HS-5 (cell line): ENCODE results near the gene AGAP1.

Source experiments
- DNase-seq: peaks from one replicate; pipeline ENCODE4 v3.0.0-alpha.2; 2012; ENCODE audit warnings: low read depth

AGAP1 gene

DNA sequence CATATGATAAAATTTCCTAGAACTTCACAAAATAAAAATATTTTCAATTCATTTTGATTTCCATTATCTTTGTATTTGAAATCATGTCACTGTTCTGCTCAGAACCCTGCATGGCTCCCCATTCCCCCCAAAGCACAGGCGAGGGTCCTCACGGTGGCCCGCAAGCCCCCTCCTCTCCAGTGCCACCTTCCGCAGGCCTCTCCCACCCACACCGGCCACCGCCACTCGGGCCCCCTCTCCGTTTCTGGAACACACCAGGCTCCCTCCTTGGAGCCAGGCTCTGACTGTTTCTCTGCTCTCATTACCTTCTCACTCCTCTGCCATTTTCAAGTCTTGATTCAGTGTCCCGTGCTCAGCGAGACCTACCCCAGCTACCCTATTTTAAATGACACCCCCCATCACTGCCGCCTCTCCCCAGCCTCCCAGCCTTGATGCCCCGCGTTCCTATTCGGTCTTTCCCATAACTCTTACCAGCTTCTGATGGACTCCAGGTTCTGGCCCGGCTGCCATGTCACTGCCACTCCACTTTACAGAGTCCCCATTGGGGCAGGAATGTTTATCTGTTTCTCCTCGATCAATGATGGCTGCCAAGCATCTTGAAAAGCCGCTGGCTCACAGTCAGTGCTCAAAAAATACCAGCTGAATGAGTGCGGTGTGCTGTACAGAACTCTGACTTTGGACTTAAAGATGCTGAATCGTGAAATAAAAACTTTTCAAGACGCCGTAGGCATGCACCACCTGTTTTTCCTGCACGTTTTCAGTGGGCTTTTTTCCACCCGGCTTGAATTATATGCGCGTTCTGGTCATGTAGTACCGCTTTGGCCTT, 473.3 kb downstream of the AGAP1 start:
- no peak for DNase-seq

DNA sequence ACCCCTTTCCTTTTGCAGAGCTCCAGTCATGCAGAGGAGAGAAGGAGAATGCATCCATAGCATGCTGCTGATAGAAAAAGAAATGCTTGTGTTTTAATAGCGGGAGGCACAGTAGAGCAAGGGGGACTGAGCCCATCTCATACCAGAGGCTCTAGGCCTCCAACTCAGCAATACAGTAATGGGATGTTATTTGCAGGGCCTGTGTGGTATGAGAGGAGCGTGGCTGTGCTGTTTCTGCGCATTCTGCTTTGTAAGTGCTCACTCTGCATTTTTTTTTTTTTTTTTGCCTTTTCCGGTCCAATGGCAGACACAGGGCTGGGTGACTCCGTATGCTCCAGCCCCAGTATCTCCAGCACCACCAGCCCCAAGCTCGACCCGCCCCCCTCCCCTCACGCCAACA, 474.3 kb downstream of the AGAP1 start:
- no peak for DNase-seq

DNA sequence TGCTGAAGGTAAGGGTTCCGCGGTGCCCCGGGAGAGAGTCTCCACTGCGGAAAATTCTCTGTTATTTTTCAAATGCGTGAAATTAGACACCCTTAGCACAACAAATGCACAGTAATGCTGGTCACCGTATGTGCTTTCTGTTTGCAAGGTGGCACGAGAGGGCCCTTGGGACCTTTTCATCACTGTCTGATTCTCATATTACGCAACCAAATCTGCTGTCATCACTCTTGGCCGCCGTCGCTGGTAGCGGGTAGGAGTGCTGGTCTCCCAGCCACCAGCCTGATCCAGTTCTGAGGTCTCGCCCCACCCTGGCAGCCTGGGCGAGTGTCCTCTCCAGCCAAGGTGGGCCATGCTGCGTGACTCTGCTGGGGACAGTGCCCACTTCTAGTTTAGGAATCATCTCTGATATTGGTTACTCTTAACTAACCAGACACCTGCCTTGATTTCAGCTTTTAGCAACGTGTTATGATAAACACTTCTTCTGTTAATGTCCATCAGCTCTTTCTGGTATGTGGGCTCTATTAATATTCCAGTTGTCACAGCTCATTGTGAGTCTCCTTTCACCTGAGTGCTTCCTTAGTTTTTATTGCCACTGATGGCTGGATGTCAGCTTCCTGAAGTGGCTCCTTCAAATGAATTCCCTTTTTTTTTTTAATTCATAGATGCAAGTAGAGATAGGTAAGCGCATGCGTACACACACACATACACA, 474.9 kb downstream of the AGAP1 start:
- DNase-seq: no peak

DNA sequence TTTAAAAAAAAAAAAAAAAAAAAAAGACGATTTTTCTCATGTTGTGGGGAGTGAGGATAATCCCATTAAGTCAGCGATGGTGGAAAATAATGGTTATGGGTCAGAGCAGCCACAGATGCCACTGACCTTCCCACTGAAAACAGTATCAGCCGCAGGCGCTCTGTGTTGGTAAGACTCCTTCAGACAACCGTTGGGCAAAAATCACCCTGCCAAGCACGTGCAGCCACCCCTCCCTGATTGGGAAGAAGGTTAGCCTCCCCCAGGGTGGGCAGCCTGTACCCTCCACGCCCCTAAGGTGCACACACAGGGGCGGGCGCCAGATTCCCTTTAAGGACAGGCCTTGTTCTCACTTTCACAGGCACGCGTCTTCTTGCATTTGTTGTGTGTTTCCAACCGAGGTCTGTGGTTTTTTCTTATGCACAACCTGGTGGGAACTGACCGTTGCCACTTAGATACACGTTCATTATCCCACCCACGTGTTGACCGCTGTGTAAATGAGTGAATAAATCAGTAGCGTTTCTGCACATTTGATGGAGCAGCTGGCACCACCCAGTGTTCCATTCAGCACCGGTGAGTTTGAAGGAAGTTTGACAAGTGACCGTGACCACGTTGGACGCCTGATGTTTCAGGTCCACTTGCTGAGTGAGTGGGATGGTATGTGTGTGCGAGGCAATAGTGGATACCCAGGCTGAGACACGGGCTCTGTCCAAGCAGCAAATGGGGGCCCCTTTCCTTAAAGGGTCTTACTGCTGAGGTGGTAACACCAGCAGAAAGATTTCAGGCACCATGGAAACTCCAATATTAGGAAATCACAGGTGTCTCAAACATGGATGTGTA, 476.6 kb downstream of the AGAP1 start:
- DNase-seq: no peak

DNA sequence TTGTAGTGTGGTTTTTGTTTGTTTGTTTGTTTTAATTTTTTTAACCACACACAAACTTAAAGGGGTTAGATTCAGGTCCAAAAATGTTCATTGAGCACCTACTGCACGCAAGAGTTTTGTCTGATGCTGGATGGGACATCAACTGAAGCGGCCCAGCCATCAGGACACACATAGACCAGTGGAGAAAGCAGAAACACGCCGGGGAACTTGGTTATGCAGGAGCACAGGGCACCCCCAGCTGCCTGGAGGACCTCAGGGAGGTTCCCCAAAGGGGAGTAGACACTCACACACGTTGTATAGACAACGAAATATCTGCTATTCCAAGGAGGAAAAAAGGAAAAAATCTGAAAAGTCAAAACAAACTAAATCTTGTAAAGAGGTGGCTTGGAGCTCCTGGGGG, 482.7 kb downstream of the AGAP1 start:
- no peak for DNase-seq

DNA sequence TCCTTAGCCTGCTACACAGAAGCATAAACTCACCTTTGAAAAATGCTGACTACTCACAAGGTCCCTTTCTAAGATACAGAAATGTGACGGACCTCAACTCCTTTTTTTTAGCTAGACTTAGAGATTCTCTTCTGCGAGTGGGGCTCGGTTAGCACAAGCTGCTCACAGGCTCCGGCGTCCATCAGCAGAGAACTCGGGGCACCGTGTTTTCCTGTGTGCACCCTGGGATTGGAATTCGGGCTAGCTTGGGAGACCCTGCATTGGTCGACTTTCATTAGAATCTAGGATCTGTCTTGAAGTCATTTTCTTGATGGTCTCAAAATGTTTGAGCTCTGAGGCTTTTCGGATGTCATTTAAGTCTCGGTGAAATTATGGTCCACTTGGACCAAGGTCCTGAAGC, 483.1 kb downstream of the AGAP1 start:
- DNase-seq: no peak

DNA sequence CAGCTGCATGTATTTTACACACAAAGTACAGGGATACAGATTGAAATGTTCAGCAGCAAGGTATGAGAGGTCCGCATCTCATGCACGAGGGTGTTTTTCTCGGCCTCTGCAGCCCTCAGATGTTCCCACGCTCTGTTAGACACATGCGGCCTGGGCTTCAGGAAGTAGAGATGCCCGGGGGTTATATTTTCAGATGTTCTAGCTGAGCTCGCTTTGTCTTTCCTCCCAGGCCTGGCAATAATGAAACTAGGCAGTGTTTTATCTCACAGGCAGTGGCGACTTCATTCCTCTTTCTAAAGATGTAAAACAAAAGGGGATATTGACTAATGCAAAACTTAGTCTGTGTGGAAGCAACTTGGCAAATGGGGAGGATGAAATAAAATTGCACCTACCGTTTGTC, 483.6 kb downstream of the AGAP1 start:
- no peak for DNase-seq

DNA sequence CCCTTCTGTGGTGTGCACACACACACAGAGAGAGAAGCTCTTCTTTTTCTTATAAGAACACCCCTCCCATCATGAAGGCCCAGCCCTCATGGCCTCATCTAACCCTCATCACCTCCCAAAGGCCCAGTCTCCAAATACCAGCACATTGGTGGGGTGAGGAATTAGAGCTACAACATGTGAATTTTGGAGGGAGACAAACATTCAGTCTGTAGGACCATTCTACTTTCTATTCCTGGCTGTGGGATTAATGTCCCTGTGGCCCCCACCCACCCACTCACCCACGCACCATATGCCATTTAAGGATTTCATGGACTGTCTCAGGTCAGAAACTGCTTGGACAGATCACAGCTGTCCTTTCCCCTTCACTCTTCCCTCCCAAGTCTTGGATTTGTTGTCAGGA, 484.2 kb downstream of the AGAP1 start:
- DNase-seq: no peak

DNA sequence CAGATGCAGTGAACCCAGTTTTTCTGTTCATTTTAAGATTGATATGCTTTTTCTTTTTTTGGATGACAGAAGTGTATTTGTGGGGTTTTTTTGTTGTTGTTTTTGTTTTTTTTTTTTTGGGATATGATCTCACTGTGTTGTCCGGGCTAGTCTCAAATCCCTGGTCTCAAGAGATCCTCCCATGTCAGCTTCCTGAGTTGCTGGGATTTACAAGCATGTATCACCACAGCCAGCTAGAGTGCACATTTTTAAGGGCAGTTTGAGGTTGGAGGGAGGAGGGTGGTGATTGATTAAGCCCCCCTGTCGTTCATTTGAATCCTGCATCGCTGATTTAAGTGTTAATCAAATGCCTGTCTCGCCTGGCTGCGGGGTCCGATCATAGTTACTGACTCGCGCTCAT, 485.2 kb downstream of the AGAP1 start:
- DNase-seq: no peak

DNA sequence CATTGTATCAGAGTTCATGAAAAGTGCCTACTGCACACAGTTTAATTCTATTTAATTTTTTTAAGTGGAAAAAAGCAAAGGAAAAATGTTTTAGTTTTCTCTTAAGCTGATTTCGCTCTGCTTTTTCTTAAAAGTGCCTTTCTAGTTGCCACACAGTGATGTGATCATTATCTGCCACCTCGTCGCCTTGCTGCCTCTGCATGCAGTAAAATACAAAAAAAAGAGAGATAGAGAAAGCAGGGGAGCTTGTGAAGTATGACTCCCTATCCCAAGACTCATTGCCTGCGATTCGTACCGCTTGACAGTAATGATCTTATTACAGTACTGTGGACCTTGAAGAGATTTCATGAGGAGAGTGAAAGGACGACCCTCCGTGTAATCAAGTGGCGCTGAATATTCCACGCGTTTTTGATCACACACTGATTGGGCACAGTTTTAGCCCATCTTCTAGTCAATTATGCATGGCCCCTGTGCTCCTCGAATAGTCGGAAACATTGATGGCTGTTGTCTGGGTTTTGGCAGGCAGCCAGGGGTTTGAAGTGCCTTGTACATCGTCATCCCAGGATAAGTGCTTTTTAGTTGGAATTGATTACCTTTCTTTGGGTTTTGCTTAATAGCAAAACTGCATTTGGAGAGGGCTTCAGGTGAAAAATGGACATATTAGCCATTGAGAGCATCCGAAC, 486.1 kb downstream of the AGAP1 start:
- no peak for DNase-seq

DNA sequence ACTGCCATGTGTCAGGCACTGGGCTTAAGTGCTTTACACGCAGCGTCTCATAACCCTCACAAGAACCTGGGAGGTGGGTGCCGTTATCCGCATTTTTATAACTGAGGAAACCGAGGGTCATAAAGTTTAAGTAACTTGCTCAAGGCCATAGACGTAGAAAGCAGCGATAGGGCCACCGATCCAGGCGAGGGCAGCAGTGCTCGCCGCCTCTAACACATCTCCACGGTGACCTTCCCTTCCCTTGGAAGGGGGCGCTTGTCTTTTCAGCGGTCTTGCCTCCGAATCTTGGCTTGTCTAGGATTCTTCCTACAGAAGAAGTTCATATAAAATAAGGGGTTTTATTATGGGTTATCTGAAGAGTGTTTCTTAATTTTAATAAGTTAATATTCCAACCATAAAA, 487.8 kb downstream of the AGAP1 start:
- no peak for DNase-seq

DNA sequence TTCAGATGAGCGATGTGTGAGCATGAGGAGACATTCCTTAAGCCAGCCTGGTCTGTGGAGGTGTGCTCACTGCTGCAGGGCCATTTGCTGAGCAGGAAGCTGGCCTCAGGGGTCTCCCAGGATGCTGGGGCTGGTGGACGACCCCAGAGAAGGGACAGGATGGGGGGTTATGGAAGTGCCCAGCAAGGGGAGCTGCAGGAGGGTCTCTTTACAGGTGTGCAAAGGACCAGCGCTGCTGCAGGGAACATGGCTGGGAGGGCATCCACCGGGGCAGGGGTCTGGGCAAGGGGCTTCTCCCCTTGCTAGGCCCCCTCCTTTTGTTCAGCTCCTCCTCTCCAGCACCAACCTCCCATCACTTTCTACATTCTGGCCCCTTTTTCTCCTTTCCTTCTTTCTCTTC, 489.2 kb downstream of the AGAP1 start:
- DNase-seq: no peak

DNA sequence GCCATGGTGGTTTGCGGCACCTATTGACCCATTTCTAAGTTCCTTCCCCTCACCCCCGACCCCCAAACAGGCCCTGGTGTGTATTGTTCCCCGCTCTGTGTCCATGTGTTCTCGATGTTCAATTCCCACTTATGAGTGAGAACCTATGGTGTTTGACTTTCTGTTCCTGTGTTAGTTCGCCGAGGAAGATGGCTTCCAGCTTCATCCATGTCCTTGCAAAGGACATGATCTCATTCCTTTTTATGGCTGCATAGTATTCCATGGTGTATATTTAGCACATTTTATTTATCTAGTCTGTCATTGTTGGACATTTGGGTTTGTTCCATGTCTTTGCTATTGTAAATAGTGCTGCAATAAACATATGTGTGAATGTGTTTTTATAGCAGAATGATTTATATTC, 490.7 kb downstream of the AGAP1 start:
- DNase-seq: no peak

DNA sequence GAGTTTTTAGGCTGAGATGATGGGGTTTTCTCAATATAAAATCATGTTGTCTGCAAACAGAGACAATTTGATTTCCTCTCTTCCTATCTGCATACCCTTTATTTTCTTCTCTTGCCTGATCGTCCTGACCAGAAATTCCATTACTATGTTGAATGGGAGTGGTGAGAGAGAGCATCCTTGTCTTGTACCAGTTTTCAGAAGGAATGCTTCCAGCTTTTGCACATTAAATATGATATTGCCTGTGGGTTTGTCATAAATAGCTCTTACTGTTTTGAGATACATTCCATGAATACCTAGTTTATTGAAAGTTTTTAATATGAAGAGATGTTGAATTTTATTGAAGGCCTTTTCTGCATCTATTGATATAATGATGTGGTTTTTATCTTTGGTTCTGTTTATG, 492.5 kb downstream of the AGAP1 start:
- no peak for DNase-seq

DNA sequence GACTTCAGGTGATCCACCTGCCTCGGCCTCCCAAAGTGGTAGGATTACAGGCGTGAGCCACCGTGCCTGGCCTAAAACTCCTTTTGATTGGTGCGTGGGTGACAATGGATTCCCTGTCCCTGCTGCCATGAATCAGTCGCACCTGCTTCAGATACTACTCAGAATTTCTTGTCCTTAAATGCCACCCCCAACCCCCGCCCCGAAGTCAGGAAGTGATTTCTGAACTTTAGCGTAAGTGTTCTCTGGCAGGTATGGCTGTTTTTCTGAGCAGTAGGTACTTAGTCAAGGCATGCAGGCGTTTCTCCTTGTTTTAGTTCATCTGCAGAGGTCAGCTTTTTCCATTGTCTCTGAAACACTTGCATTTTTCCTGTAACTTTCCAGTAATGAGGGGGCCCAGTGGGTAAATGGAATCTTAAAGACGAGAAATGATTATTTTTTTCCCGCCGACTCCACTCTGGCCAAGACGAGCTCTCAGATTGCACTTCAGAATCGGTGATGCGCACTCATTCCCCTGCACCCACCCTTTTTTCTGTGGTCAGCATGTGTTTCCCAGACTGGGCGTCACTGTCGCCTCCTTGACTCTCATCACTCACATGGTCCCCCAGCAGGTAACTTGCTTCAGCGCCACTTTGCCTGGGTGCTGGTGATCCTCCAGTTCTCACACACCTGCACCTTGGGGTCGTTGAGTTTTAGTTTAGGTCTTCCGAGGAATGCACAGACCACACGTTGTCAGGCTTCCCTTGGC, 494.6 kb downstream of the AGAP1 start:
- DNase-seq: no peak

DNA sequence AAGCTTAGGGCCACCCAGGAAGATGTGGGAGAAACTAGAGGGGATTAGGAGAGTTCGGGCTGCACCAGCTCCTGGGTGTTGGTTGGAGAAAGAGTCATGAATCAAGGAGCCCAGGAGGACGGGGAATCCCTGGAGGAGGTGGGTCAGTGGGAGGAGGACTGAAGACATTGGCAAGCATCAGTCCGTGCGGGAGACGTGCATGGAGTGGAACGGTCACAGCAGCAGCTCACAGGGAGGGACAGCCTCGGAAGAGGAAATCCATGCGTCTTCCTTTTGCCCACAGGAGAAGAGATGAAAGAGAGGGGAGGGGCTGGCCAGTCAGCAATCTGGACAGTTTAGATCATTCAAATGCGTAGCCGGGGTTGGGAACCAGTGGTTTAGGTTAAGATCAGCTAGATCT, 495.7 kb downstream of the AGAP1 start:
- no peak for DNase-seq

DNA sequence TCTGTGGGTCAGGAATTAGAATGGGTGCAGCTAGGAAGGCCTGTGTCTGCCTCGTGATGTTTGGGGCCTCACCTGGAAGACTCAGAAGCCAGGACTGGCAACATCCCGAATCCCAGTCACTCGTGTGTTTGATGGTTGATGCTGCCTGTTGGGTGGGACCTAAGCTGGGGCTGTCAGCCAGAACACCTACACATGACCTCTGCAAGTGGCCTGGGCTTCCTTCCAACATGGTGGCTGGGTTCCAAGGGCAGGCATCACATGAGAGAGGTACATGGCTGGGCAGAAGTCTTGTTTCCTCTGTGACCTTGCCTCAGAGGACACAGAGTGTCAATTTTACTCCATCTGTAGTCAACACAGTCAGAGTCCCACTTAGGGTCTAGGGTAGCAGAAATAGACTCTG, 496.5 kb downstream of the AGAP1 start:
- DNase-seq: no peak

DNA sequence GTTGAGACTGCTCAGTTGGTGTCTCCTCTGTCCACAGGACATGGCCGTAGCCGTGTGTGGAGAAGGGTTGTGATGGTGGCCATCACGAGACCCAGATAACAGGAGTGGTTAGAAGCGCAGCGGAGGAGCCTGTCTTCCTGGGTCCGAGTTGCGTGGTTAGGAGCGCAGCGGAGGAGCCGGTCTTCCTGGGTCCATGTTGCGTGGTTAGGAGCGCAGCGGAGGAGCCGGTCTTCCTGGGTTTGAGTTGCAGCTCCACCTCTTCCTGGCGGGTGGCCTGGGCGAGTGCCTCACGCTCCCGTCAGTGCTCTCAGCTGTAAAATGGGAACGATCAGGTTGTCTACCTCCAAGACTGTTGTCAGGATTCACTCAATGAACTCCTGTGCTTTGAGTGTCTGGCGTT, 498.2 kb downstream of the AGAP1 start:
- no peak for DNase-seq

DNA sequence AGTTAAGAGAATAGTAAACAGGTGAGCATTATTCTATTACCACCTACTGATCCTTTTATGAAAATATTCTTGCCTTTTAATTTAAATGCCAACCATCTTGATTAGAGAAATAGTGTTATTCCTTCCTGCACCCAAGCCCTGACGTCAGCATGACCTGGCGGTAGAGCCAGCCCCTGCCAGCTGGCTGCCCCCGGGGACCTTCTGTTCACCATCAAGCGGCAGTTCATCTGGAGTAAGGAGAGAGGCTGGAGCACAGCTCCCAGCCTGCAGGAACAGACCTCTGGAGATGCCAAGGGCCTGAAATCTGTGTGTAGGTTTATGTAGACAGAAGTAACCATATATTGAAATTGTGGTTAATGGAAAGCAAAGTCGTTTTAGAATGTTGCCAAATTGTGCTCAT, 502.6 kb downstream of the AGAP1 start:
- no peak for DNase-seq

DNA sequence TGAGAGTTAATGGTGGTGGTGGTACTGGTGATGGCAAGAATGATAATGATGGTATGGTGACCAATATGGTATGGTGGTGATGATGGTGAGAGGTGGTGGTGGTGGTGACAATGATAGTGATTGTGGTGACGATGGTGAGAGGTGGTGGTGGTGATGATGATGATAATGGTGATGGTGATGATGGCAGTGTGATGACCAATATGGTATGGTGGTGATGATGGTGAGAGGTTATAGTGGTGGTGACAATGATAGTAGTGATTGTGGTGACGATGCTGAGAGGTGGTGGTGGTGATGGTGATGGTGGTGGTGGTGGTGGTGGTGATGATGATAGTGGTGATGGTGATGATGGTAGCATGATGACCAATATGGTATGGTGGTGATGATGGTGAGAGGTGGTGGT, 505.2 kb downstream of the AGAP1 start:
- DNase-seq: no peak

DNA sequence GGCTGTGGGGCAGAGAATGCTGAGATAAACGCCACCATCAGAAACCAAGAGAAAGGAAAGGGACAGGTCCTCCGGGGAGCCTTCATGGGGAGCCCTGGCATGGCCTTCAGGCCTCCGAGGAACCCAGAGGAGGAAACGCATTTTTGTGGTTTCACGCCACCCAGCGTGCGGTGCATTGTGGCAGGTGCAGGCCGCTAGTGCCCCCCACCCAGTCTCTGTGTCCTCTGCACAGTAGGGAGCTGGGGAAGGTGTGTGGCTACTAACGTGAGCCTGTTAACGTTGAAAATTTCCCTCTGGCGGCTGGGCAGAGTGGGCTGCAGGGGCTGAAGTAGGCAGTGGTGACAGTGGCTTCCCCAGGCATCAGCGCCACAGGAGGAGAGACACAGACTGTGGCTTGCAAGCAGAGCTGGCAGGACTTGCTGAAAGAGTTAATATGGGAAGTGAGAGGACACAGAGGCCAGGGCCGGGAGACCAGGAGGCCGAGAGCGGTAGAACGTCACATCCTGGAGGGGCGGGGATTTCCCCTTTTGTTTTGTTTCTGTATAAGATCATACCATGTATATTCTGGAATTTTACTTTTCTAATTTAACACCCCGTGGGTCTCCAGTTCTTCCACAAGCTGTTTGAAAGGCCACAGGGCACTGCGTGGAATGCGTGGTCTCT, 507.5 kb downstream of the AGAP1 start:
- DNase-seq: no peak
